Measurements from ENCODE around the gene SLIT3.

SLIT3 gene

DNA sequence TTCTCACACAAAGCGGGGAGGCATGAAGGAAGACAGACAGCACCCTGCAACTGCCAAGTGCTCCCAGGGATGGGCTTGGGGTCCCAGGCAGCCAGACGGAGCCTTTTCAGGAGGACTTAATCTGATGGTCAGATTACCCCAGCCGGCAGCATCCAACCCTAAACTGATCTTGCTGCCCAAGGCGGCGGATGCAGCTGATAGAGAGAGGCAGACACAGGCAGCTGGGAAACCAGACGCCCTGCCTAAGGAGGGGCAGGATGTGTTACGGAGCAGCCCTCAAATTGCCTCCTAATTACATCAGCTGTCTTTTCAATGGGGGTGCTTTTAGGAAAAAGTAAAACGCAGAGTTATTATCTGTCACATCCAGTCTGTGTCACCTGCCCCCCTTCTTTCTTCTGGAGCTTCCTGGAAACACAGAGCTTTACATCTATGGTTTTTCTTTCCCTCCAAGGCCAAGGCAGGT lies 530.9 kb downstream of the SLIT3 start:
- Histone ChIP-seq H3K9ac (ENCODE audit: low read depth, low read length) (no peak overlapping the region), H3K4me2 (ENCODE audit: low read length) (no peak overlapping the region), H3K9me3 (replicated peaks; ENCODE audit: low read length) (no peaks in the 10 kb centered on the region), H3K4me3 (ENCODE audit: low read length) (no peak overlapping the region), H3K36me3 (ENCODE audit: insufficient read depth, low read length) (no peaks in the 10 kb centered on the region), H3K27me3 (ENCODE audit: control insufficient read depth, insufficient read depth, low read length) (no peaks in the 10 kb centered on the region), H3K4me1 (ENCODE audit: control insufficient read depth, insufficient read depth, low read length) (peaks cover 12% of the 10 kb centered on the region)

DNA sequence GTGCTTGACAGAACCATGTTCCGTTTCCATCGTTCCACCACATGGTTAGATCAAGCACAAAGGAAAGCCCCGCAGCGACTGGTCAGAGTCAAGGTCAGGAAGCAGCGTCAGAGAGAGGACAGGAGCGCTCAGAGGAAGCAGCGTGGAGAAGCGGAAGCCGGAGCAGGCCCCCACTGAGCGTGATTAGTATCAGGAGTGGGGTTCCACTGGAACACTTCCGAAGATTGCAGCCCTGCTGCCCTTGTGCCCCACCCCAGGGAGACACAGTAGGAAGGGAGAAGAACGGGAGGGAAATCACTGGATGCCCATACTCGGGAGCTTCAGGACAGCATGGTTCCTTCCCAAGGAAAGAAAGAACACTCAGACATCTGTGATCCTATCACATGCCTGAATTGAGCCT lies 532.8 kb downstream of the SLIT3 start:
- no peaks in the 10 kb centered on the region for H3K36me3 ChIP-seq (ENCODE audit: insufficient read depth, low read length)
- H3K9me3 ChIP-seq (replicated peaks; ENCODE audit: low read length): no peaks in the 10 kb centered on the region
- H3K27me3 ChIP-seq (ENCODE audit: control insufficient read depth, insufficient read depth, low read length): no peaks in the 10 kb centered on the region
- H3K4me3 ChIP-seq (ENCODE audit: low read length): no peak overlapping the region
- H3K9ac ChIP-seq (ENCODE audit: low read depth, low read length): no peak overlapping the region
- no peak overlapping the region for H3K4me2 ChIP-seq (ENCODE audit: low read length)
- peaks cover 12% of the 10 kb centered on the region for H3K4me1 ChIP-seq (ENCODE audit: control insufficient read depth, insufficient read depth, low read length)

DNA sequence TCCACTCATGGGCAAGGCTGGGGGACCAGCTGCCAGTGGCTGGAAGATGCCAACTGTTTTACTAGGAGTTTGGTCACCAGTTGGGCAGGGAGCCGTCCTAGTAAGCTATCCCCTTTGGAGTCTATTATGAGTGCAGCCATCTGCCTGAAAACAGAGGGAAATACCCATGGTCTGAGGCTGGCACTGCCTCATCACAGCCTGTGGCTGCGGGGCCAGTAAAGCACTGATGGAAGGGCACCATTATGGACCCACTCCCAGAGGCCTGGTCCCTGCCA lies 534.6 kb downstream of the SLIT3 start:
- H3K27me3 ChIP-seq (ENCODE audit: control insufficient read depth, insufficient read depth, low read length): no peaks in the 10 kb centered on the region
- H3K4me1 ChIP-seq (ENCODE audit: control insufficient read depth, insufficient read depth, low read length): peaks cover 12% of the 10 kb centered on the region
- H3K9me3 ChIP-seq (replicated peaks; ENCODE audit: low read length): no peaks in the 10 kb centered on the region
- H3K36me3 ChIP-seq (ENCODE audit: insufficient read depth, low read length): no peaks in the 10 kb centered on the region
- H3K4me3 ChIP-seq (ENCODE audit: low read length): no peak overlapping the region
- no peak overlapping the region for H3K9ac ChIP-seq (ENCODE audit: low read depth, low read length)
- no peak overlapping the region for H3K4me2 ChIP-seq (ENCODE audit: low read length)

DNA sequence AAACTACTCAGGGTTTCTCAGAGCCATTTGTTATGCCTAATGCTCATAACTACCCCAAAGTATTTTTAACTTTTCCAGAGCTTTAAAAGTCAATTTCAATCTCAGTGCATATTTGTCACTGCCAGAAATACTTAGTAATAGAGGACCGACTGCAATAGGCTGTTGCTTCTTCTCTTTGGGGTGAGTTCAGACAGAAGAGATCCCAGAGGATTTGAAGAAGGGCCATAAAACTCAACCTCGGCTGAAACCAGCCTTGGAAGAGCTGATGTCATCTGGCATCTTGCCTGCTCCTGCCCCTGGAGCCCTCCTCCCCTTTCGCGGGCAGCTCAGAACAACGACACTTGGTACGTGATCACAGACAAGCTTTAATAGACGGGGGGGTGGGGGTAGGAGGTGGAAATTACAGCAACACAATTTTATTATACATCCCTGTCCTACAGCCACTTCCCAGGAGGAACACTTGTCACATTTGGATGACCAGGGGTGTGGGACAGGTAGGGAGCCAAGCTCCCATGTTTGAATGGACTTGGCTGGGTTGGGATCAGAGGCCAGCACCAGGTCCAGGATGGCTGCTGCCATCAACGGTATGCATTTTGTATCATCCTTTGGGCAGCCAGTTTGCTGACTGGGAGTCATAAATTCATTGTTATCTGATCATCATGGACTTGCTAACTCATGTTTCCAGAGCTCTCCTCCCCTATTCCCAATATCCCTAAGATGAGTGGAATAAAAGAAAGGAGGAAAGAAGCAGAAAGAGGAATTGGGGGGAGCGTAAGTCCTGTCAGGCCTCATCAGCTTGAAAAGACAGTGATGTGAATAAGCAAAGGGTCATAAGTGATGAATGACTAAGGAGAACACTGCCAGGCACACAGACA lies 535.2 kb downstream of the SLIT3 start:
- Histone ChIP-seq H3K4me3 (ENCODE audit: low read length) (no peak overlapping the region), H3K27me3 (ENCODE audit: control insufficient read depth, insufficient read depth, low read length) (no peaks in the 10 kb centered on the region), H3K36me3 (ENCODE audit: insufficient read depth, low read length) (no peaks in the 10 kb centered on the region), H3K9me3 (replicated peaks; ENCODE audit: low read length) (no peaks in the 10 kb centered on the region), H3K9ac (ENCODE audit: low read depth, low read length) (no peak overlapping the region), H3K4me2 (ENCODE audit: low read length) (peak overlapping the region; percentile 39), H3K4me1 (ENCODE audit: control insufficient read depth, insufficient read depth, low read length) (peaks cover 12% of the 10 kb centered on the region)

DNA sequence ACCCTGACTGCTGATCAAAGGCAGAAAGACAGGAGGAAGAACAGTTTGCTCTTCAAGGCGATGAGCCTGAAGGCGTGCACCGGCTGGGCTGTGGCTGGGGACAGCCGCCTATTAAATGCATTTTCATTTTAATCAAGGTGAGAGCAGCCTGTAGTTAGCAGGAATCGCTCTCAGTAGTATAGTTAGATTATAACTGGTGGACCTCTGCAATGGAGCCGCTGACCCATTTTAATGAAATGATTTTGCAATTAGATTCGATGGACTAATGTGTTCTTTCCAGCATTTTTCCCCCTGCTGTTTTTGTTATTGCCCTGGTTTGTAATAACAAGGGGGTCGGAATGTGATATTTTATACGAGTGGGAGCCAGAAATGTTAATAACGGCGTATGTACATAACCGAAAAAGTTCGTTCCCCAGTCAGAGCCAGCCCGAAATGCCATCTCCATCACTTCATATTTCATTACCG lies 535.8 kb downstream of the SLIT3 start:
- H3K4me2 ChIP-seq (ENCODE audit: low read length): peak overlapping the region; percentile 39
- H3K4me3 ChIP-seq (ENCODE audit: low read length): no peak overlapping the region
- H3K9me3 ChIP-seq (replicated peaks; ENCODE audit: low read length): no peaks in the 10 kb centered on the region
- no peaks in the 10 kb centered on the region for H3K27me3 ChIP-seq (ENCODE audit: control insufficient read depth, insufficient read depth, low read length)
- H3K4me1 ChIP-seq (ENCODE audit: control insufficient read depth, insufficient read depth, low read length): peaks cover 12% of the 10 kb centered on the region
- no peak overlapping the region for H3K9ac ChIP-seq (ENCODE audit: low read depth, low read length)
- H3K36me3 ChIP-seq (ENCODE audit: insufficient read depth, low read length): no peaks in the 10 kb centered on the region

DNA sequence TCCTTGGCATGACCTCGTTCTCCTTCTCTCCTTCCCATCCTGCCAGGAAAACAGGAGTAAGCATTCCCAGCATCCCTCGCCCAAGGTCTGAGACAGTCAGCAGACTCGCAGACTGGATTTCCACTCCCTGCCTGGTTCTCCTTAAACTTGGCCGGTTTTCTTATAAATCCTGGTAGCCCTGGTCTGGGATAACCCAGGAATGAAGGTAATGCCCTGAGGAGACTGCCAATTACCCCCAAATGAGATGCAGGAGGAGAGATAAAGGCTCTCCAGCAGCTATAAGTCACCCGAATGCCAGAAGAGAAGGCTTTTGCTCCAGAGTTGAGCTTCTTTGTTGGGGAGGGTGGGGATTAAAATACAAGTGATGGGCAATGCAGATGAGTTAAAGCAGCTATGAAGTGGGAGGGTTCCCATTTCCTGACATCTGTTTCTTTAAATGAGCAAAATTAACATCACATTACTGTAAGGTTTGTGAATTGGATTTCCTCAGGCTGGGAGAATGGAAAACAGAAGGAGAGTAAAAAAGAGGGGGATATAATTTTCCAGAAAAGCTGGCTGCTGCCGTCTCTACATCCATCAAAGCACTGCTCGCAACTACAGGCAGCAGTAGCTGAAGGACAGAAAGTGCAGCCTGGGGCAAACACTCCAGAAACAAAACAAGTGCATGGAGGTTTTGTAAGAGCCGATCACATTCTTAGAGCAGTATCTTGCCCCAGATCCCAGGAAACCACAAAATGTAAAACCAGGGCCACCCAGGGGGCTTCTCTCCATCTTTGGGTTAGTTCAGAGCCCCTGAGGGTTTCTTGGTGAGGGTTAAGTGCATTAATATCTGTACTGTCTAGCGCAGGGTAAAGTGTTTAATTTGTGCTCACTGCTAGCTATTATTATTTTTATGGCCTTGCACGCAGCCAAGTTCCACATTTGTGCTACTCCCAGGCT lies 544.2 kb downstream of the SLIT3 start:
- H3K4me1 ChIP-seq (ENCODE audit: control insufficient read depth, insufficient read depth, low read length): no peaks in the 10 kb centered on the region
- peaks cover 4% of the 10 kb centered on the region for H3K27me3 ChIP-seq (ENCODE audit: control insufficient read depth, insufficient read depth, low read length)
- no peak overlapping the region for H3K4me3 ChIP-seq (ENCODE audit: low read length)
- no peaks in the 10 kb centered on the region for H3K9me3 ChIP-seq (replicated peaks; ENCODE audit: low read length)
- no peak overlapping the region for H3K9ac ChIP-seq (ENCODE audit: low read depth, low read length)
- H3K4me2 ChIP-seq (ENCODE audit: low read length): no peak overlapping the region
- no peaks in the 10 kb centered on the region for H3K36me3 ChIP-seq (ENCODE audit: insufficient read depth, low read length)

DNA sequence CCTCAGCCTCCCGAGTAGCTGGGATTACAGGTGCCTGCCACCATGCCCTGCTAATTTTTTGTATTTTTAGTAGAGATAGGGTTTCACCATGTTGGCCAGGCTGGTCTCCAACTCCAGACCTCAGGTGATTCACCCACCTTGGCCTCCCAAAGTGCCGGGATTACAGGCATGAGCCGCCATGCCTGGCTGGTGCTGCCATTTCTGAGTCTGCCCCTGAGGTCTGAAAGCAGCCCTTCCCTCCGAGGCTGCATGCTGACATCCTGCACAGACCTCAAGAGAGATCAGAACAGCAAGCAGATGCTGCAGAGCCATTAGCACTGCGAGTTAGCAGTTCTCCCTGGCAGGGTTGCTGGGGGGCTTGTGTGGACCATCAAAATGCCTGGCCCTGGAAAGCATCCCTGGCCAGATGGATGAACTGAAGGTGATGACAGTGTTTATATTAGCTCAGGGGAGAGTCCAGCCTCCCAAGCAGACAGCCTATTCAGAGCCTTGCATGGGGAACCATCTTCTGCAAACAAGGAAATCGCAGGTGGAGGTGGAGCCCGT lies 545.3 kb downstream of the SLIT3 start:
- H3K27me3 ChIP-seq (ENCODE audit: control insufficient read depth, insufficient read depth, low read length): peaks cover 4% of the 10 kb centered on the region
- H3K36me3 ChIP-seq (ENCODE audit: insufficient read depth, low read length): no peaks in the 10 kb centered on the region
- H3K4me3 ChIP-seq (ENCODE audit: low read length): no peak overlapping the region
- no peak overlapping the region for H3K4me2 ChIP-seq (ENCODE audit: low read length)
- no peak overlapping the region for H3K9ac ChIP-seq (ENCODE audit: low read depth, low read length)
- H3K4me1 ChIP-seq (ENCODE audit: control insufficient read depth, insufficient read depth, low read length): no peaks in the 10 kb centered on the region
- no peaks in the 10 kb centered on the region for H3K9me3 ChIP-seq (replicated peaks; ENCODE audit: low read length)

DNA sequence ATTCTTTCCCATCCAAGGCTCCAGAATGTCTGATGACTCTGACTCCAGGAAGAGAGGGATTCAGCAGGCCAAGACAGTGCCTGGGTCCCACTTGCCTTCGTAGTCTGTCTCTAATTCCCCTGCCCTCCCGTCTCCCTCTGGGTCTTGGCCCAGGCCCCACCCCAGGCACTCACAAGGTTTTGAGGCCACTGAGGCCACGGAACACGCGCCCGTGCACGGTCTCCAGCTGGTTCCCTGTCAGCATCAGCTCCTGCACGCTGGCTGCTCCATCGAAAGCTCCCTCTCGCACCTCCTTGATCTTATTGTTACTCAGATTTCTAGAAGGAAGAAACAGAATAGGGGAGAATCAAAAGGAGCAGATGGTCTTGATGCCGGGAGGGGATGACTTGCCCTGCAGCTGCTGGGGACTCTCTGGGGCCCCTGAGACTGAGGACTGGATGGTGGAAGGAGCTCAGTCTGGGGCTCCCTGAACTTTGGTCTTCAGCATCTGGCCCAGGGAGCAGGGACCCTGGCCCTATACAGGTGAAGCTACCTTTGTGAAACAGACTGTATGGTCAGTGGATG lies 547.2 kb downstream of the SLIT3 start:
- no peaks in the 10 kb centered on the region for H3K9me3 ChIP-seq (replicated peaks; ENCODE audit: low read length)
- no peak overlapping the region for H3K9ac ChIP-seq (ENCODE audit: low read depth, low read length)
- no peak overlapping the region for H3K4me2 ChIP-seq (ENCODE audit: low read length)
- no peak overlapping the region for H3K4me3 ChIP-seq (ENCODE audit: low read length)
- no peaks in the 10 kb centered on the region for H3K36me3 ChIP-seq (ENCODE audit: insufficient read depth, low read length)
- H3K27me3 ChIP-seq (ENCODE audit: control insufficient read depth, insufficient read depth, low read length): peaks cover 8% of the 10 kb centered on the region
- no peaks in the 10 kb centered on the region for H3K4me1 ChIP-seq (ENCODE audit: control insufficient read depth, insufficient read depth, low read length)

DNA sequence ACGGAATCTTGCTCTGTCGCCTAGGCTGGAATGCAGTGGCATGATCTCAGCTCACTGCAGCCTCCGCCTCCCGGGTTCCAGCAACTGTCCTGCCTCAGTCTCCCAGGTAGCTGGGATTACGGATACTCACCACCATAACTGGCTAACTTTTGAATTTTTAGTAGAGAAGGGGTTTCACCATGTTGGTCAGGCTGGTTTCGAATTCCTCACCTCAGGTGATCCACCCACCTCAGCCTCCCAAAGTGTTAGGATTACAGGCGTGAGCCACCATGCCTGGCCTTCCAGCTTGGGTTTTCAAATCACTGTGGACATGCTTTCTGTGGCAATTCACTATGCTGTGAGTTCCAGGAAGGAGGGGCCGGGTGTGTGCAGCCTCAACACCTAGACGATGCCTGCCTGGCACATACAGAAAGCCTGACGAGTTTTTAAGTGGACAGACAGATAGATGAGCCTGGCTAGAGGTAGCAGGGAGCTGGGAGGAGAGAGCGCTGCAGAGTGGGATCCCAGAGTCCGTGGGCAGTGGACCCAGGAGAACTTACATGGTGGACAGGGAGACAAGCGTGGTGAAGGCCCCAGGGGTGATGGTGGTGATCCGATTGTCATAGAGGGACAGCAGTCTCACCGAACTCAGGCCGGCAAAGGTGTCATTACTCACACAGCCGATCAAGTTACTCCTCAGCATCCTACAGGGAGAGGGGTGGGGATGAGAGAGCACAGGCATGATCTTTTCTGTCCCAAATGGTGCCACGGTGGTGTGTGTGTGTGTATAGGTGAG lies 548.3 kb downstream of the SLIT3 start:
- no peaks in the 10 kb centered on the region for H3K9me3 ChIP-seq (replicated peaks; ENCODE audit: low read length)
- no peaks in the 10 kb centered on the region for H3K4me1 ChIP-seq (ENCODE audit: control insufficient read depth, insufficient read depth, low read length)
- H3K36me3 ChIP-seq (ENCODE audit: insufficient read depth, low read length): no peaks in the 10 kb centered on the region
- H3K27me3 ChIP-seq (ENCODE audit: control insufficient read depth, insufficient read depth, low read length): peaks cover 8% of the 10 kb centered on the region
- H3K4me3 ChIP-seq (ENCODE audit: low read length): no peak overlapping the region
- H3K4me2 ChIP-seq (ENCODE audit: low read length): no peak overlapping the region
- H3K9ac ChIP-seq (ENCODE audit: low read depth, low read length): no peak overlapping the region

DNA sequence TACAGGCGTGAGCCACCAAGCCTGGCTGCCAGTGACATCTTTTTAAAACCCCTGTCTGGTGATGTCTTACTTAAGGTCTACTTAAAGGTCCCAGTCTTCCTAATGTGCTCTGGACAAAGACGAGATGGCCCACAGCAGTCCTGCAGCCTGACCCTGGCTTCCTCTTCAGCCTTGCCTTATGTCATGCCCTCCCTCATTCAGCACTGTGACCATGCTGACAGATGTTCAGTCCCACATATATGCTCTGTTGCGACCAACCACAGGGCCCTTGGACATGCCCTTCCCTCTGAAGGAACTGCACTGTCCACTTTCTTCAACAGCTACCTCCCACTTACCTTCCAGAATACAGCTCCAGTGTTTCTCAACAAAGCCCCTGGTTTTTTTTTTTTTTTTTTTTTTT lies 548.9 kb downstream of the SLIT3 start:
- H3K4me2 ChIP-seq (ENCODE audit: low read length): no peak overlapping the region

More for the DNA sequence above, 548.9 kb downstream of the SLIT3 start:
- H3K9me3 ChIP-seq (replicated peaks; ENCODE audit: low read length): no peaks in the 10 kb centered on the region
- H3K4me1 ChIP-seq (ENCODE audit: control insufficient read depth, insufficient read depth, low read length): no peaks in the 10 kb centered on the region
- peaks cover 8% of the 10 kb centered on the region for H3K27me3 ChIP-seq (ENCODE audit: control insufficient read depth, insufficient read depth, low read length)
- H3K4me3 ChIP-seq (ENCODE audit: low read length): no peak overlapping the region
- H3K9ac ChIP-seq (ENCODE audit: low read depth, low read length): no peak overlapping the region
- H3K36me3 ChIP-seq (ENCODE audit: insufficient read depth, low read length): no peaks in the 10 kb centered on the region

Measured in skeletal muscle satellite cell (primary cell).